GM06990 (cell line): ENCODE measurements around the gene PEX5L.

Source experiments
- DNase-seq: peaks from one replicate; pipeline ENCODE4 v3.0.0-alpha.2; 2011; ENCODE audit not compliant: insufficient read length; ENCODE audit errors: extremely low read depth
- H3K27me3 ChIP-seq: replicated peaks from 2 replicates; pipeline ENCODE4 v1.6.0; 2011; ENCODE audit warnings: low read length; ENCODE audit not compliant: control insufficient read depth, insufficient read depth
- H3K36me3 ChIP-seq: 2 replicates; pipeline ENCODE4 v1.5.1; 2011; ENCODE audit warnings: low read length; ENCODE audit not compliant: control insufficient read depth, insufficient read depth
- H3K4me3 ChIP-seq: replicated peaks from 2 replicates; pipeline ENCODE4 v1.5.1; 2011; ENCODE audit warnings: low read depth, mild to moderate bottlenecking, control low read depth, low read length
- TF ChIP-seq, protein P1 (sequence below): IDR thresholded peaks from 2 replicates; pipeline ENCODE4 v1.5.1; 2011; ENCODE audit warnings: low read length, control low read depth, mild to moderate bottlenecking, inconsistent platforms; ENCODE audit not compliant: insufficient read depth, poor library complexity, severe bottlenecking

Gene PEX5L

GRCh38 chr3:179829401-179829800, 207.3 kb downstream of the PEX5L start:
- Histone ChIP-seq H3K4me3 (no peak overlapping the region), H3K36me3 (no peaks in the 10 kb centered on the region), H3K27me3 (no peaks in the 10 kb centered on the region; the same call in 1 of the 2 replicates)
- DNase-seq: no peak
- TF ChIP-seq, protein P1, sequence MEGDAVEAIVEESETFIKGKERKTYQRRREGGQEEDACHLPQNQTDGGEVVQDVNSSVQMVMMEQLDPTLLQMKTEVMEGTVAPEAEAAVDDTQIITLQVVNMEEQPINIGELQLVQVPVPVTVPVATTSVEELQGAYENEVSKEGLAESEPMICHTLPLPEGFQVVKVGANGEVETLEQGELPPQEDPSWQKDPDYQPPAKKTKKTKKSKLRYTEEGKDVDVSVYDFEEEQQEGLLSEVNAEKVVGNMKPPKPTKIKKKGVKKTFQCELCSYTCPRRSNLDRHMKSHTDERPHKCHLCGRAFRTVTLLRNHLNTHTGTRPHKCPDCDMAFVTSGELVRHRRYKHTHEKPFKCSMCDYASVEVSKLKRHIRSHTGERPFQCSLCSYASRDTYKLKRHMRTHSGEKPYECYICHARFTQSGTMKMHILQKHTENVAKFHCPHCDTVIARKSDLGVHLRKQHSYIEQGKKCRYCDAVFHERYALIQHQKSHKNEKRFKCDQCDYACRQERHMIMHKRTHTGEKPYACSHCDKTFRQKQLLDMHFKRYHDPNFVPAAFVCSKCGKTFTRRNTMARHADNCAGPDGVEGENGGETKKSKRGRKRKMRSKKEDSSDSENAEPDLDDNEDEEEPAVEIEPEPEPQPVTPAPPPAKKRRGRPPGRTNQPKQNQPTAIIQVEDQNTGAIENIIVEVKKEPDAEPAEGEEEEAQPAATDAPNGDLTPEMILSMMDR: no peak

GRCh38 chr3:179828738-179829137, 208.0 kb downstream of the PEX5L start:
- H3K27me3 ChIP-seq: no peaks in the 10 kb centered on the region; the same call in 1 of the 2 replicates
- H3K4me3 ChIP-seq: no peak overlapping the region
- no peaks in the 10 kb centered on the region for H3K36me3 ChIP-seq
- TF ChIP-seq, protein P1: no peak
- no peak for DNase-seq

DNA sequence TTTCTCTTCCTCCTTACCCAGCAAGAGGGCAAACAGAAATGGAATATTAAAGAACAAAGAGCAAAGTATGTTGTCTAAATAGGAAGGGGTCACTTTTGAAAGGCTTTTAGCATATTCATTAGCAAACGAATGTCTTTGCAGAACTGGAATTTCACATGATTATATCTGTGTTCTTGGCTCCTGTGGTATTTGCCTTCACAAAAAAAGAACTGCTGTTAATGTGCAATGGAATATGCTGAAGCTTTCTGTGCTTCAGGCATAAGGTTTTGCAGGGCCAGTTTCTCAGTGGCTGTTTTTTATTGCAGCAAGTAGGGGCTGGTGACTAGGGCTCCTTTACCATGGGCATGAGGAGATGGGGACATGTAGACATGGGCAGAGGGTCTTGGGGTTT, 210.5 kb downstream of the PEX5L start:
- Histone ChIP-seq H3K27me3 (no peaks in the 10 kb centered on the region), H3K4me3 (no peak overlapping the region), H3K36me3 (no peaks in the 10 kb centered on the region)
- DNase-seq: no peak
- TF ChIP-seq, protein P1: no peak

DNA sequence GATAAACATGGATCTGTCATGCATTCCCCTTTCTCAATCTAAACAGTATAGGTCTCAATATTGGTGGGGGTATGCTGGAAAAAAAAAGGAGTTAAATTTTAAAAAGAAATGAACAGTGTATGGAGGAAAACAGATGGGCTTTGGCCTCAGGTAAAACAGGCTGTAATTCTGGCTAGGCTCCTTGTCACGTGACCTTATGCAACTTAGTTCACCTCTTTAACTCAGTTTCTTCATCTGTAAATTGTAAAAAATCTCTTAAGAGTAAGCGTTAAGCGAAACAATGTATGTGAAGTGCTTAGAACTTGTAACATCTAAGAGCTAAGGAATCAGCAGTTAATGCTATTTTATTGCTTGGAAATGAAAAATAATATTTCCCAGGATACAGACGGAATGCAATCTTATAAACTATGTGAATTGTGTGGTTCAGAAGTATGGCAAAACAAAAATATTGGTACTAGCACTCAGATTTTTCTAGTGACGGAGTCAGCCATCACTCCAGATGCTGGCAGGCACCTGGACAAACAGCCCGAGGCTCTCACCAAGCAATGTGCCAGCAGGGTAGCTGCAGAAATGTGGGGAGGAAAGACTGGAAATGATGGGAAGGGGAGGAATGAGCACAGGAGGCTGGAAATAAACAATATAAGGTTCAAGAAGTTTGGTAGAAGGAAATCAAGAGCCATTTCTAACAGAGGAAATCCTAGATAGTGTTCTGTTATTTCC, 211.1 kb downstream of the PEX5L start:
- no peak for DNase-seq
- TF ChIP-seq, protein P1: no peak
- H3K27me3 ChIP-seq: no peaks in the 10 kb centered on the region
- H3K36me3 ChIP-seq: no peaks in the 10 kb centered on the region
- no peak overlapping the region for H3K4me3 ChIP-seq

- TF ChIP-seq, protein P1: no peak
- no peak for DNase-seq
- H3K27me3 ChIP-seq: no peaks in the 10 kb centered on the region
- no peak overlapping the region for H3K4me3 ChIP-seq
- no peaks in the 10 kb centered on the region for H3K36me3 ChIP-seq
Observed at GRCh38 chr3:179822296-179822695, 214.4 kb downstream of the PEX5L start.
